NK-92 treated with Interleukin-12 subunit alpha and Interleukin-12 subunit beta, amount 100 ng/mL, for 24 hours (cell line): ENCODE measurements around the gene TMCC2.
"Not testable (repeated sequence)": the region's sequence is repeated elsewhere in the genome, so short reads cannot be mapped to it uniquely, and the experiment has no call there.

ENCODE experiments used
- DNase-seq: peaks from one replicate; lab custom pipeline; 2025; lab: John Stamatoyannopoulos, UW

TMCC2 gene

GRCh38 chr1:205211839-205212536 lies 15.8 kb upstream of the TMCC2 start:
- no peak for DNase-seq

- no peak for DNase-seq
Measured at GRCh38 chr1:205214756-205215155, 13.0 kb upstream of the TMCC2 start.

DNA sequence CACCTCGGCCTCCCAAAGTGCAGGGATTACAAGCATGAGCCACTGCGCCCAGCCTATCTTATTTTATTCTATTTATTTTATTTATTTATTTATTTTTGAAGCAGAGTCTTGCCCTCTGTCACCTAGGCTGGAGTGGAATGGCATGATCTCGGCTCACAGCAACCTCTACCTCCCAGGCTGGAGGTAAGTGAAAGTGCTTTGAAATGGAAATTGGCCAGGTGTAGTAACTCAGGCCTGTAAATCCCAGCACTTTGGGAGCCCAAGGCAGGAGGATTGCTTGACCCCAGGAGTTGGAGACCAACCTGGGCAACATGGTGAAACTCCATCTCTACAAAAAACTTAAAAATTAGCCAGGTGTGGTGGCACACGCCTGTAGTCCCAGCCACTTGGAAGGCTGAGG lies 11.2 kb upstream of the TMCC2 start:
- DNase-seq = no peak

DNA sequence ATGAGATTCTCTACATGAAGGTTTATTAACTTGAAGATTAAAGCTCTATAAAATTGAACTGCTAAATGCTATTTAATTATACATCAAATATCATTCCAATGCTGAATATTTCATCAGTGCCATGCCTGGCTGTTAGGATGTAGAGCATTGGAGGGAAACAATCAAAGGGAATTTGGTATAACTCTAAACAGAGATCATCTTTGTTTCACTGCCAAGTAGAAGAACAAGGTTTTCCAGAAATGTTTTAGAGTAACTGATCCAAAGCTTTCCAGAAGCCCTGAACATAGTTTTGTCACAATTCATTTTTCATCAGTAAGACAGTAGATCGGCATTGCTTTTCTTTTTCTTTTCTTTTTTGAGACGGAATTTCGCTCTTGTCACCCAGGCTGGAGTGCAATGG lies 10.3 kb upstream of the TMCC2 start:
- DNase-seq = no peak

GRCh38 chr1:205220421-205220820 lies 7.3 kb upstream of the TMCC2 start:
- no peak for DNase-seq

- DNase-seq = no peak
Measured at GRCh38 chr1:205224736-205225135, 3.0 kb upstream of the TMCC2 start.

DNA sequence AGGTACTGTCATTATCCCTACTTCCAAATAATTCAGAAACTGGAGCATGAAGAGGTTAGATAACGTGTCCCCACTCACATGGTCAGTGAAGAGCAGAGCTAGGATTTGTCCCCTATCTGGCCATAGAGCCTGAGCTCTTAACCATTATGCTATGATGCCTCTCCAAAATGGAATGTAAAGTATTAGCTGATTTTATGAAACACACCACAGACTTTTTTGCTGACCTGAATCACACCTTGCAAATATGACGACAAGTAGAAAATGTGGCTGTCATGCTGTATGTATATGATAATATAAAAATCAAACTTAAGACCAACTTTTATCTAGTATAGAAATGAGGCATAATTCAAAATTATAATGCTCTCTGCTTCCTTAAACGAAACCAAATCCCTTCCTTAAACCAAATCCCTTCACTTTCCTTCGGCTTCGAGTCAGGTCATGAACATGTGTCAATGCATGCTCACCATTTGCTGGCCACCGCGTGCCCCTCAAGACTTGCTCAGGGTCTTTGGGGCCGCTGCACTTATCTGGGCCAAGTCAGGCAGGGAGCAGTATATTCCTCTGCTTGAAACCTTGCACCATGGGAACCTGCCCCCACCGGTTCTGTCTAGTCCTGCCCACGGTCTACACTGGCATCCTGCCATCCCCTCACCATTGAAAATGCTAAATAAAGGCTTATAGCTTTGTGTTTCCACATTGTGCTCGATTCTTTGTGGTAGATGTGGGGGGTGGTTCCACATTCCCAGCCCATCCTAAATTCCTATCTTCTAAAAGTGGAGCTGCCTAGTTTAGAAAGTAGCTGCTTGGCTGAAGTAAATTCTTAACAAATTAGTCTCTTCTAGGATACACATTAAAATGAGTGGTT lies 1.6 kb upstream of the TMCC2 start:
- no peak for DNase-seq

GRCh38 chr1:205226868-205227583 lies 720 bp upstream of the TMCC2 start:
- DNase-seq = no peak

- no peak for DNase-seq
Measured at GRCh38 chr1:205228093-205228521, 361 bp downstream of the TMCC2 start.

- DNase-seq = no peak
Measured at GRCh38 chr1:205229399-205229871, 1.7 kb downstream of the TMCC2 start.

DNA sequence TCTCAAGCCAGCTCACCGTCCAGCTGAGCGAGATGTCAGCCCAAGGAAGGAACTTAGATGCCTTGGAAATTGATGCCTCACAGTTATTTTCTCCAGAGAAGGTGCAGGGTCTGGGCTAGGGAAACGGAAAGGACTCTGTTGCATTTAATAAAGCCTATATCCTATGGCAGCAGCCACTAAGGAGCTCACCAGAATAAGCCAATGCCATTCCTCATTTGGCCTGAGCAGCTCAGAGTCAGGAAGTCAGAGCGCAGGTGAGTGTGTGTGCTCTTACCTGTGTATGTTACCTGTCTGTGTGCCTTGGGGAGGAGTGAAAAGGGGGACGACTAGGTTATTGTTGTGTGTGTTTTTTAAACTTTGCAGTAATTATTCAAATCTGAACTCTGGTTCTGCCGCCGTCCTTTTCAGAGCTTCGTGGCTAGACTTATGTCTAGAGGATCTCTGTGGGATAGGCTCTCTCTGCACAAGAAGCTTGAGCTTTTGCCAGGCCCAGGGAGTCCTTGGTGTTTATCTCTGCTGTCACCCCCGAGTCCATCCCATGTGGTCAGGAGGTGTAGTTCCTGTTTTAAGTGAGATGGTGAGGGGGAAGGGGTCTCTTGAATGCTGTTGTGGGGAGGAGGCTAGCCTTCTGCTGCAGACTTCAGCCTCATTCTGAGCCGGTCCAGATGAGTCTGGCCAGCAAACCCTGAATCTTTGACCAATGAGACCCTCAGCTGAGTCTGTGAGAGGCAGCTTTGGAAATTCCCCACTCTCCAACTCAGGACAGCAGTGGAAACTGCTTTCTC lies 2.4 kb downstream of the TMCC2 start:
- no peak for DNase-seq

DNA sequence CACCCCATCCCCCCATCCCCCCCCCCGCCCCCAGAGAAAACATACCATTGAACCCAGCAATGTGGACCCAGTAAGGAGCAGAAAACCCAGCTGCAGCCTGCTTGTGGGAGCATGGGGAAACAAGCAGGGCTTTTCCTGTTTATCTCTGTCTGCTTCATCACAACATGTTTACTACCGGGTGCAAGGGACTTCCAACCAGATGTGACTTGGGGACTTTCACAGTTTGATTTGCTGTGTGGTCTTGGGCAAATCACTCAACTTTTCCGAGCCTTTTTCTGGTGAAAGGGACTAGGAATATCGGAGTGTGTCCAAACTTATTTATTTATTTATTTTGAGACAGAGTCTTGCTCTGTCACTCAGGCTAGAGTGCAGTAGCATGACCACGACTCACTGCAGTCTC lies 3.2 kb downstream of the TMCC2 start:
- DNase-seq = no peak

DNA sequence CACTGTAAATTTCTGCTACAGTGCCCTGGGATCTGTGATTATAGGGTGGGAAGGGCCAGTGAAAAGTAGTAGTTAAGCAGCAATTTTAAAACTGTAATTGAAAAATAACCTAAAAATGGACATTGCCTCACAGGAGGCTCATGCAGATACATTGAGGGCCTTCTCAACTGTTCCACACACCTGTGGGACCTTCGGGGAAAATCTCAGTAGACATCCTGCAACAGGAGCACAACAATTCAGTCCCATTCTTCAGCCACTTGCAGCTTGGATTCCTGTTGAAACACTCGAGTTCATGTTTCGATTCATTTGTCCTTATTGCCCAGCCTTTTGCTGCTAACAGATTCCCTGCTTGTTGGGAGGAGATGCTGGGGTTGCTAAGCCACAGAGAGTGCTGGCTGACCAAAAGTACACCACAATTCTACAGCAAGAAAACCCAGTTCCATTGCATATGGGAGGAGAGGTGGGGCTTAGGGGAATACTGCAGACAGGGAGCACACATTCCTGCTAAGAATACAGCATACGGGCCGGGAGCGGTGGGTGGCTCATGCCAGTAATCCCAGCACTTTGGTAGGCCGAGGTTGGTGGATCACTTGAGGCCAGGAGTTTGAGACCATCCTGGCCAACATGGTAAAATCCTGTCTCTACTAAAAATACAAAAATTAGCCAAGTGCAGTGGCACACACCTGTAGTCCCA lies 4.5 kb downstream of the TMCC2 start:
- DNase-seq = no peak

DNA sequence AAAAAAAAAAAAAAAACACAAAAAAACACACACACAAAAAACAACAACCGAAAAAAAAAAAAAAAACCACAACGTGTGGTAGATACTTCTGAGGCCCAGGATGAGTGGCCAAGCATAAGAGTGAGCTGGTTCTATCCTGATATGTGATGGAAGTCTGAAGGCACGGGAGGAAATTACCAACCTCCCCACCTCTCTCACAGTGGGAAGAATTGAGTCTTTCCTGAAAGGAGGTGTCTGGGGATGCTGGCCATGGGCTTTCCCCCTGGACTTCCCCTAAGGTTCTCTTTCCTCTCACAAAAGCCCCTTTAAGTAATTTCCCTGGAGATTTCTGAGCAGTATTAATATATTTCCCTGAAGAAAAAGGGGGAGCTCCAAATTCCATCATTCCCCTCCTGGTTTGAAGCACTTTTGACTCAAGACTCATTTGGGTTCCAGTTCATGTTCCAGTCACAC lies 5.2 kb downstream of the TMCC2 start:
- DNase-seq = no peak

DNA sequence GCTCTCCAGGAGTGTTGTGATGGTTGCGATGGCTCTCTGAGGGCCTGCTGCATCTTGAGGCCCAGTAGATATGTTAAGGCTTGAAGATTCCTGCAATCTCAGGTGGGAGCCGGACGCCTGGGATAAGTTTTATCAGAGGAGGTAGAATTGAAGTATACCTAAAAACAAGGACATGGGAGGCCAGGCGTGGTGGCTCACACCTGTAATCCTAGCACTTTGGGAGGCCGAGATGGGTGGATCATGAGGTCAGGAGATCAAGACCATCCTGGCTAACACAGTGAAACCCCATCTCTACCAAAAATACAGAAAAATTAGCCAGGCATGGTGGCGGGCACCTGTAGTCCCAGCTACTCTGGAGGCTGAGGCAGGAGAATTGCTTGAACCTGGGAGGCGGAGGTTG lies 6.2 kb downstream of the TMCC2 start:
- DNase-seq = not testable (repeated sequence)

DNA sequence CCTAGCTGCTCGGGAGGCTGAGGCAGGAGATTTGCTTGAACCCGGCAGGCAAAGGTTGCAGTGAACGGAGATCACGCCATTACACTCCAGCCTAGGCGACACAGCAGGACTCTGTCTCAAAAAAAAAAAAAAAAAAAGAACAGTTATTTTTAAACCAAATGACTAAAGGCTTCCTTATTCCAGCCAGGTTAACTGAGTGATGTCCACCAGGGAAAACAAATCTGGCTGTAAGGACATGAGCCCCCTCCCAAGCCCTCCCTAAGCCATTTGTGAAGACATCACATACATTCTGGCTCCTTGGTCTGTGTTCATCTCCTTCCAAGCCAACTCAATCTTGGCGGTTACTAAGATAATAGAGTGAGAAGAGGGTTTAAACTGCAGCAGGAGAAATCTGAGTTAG lies 8.2 kb downstream of the TMCC2 start:
- no peak for DNase-seq

DNA sequence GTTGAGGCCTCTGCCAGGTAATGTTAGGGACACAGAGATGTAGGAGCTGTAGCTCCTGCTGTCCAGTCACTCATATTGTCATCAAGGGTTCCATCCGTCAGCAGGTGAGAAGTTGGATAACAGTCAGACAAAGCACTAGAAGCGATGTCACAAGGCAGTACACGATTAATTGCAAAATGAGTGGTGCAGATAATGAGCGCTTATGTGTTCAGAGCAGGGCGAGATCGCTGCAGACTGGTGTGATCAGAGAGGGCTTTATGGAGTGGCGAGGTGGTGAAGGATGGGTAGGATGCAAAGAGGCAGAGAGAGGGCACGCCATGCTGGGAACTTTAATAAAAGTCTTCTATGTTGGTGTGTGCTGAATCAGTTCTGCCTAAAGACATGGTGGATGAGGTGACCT lies 8.8 kb downstream of the TMCC2 start:
- DNase-seq = no peak

- DNase-seq = no peak
Measured at GRCh38 chr1:205236951-205237475, 9.3 kb downstream of the TMCC2 start.

DNA sequence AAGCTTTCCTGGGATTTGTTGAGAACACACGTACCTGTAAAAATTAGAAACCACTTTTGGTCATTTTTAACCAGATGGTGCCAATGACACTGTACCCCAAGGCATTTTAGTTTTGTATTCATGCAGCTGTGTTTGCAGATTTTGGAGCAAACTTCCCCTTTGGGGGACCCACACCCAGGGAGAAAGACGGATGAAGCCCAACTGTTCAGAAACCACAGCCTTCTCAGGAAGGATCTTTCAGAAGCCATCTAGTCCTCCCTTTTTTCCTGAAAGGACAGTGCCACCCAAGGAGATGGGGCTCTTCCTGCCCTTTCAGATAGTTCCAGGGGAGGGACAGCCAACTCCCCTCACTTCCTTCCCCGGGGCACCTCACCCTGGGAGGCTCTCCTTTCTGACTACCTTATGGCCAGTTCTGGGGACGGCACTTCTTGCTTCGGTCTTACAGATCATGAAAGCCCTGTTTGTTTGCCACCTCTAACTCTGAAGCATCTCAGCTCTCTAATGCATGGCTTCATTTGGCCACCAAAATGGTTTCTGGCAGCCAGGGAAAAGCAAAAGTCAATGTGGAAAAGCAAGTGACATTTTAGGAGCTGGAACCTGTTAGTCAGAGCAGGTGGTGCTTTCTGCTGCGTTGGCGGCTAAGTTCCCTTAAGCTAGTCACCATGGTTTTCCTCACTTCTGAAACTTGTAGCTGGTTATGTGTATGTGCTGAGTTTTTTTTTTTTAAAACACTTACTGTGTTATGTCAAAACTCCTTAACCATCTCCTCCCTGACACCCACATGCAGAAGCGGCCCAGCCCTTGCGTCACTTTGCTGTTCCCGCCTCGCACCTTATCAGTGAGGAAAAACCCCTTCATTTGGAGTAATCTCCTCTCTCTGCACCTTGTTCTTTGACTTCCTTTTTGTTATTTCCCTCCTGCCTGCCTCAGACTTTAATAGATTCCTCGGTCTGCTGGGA lies 10.1 kb downstream of the TMCC2 start:
- DNase-seq = no peak

- no peak for DNase-seq
Measured at GRCh38 chr1:205239078-205239477, 11.3 kb downstream of the TMCC2 start.
